HepG2 (cell line): ENCODE measurements around the gene PYGO2. TPM values are rescaled to one million over a fixed set of nuclear protein-coding genes. Genes with fewer than 3 reads are reported as not detected.

Experiments used
- DPF2 ChIP-seq: sonication (generic); formaldehyde crosslinking; IDR thresholded peaks from 2 replicates; pipeline ENCODE4 v1.4.0; 2020; ENCODE audit warnings: mild to moderate bottlenecking, low read depth, missing genetic modification reagents, borderline replicate concordance
- MAFK ChIP-seq, 2 experiments: IDR thresholded peaks in 1 of 2; conservative IDR thresholded peaks in 1 of 2; 2 replicates each; pipeline ENCODE4 v1.6.1; 2011; ENCODE audit warnings: improper control_type of control experiment in 2 of 2, low read length in 2 of 2
- RXRB ChIP-seq: IDR thresholded peaks from 2 replicates; pipeline ENCODE4 v1.6.1; 2016; ENCODE audit warnings: borderline replicate concordance, missing genetic modification reagents, missing compliant biosample characterization
- SAP130 ChIP-seq: IDR thresholded peaks from 2 replicates; pipeline ENCODE4 v1.6.1; 2016; ENCODE audit warnings: low read depth
- SMAD3 ChIP-seq: sonication (generic); formaldehyde crosslinking; IDR thresholded peaks from 2 replicates; pipeline ENCODE4 v1.4.0; 2020; ENCODE audit warnings: missing genetic modification reagents
- SUZ12 ChIP-seq: fragments of 150-350 bp; IDR thresholded peaks from 2 replicates; pipeline ENCODE4 v1.6.1; 2014; ENCODE audit warnings: low read depth, low read length
- ZBTB7A ChIP-seq: sonication (generic); formaldehyde crosslinking; IDR thresholded peaks from 2 replicates; pipeline ENCODE4 v1.8.0; 2022; ENCODE audit warnings: mild to moderate bottlenecking, missing genetic modification reagents
- ZMYM4 ChIP-seq: sonication (generic); formaldehyde crosslinking; IDR thresholded peaks from 2 replicates; pipeline ENCODE4 v1.8.1; 2023; ENCODE audit warnings: mild to moderate bottlenecking, missing genetic modification reagents
- ZNF160 ChIP-seq: sonication (generic); formaldehyde crosslinking; IDR thresholded peaks from 2 replicates; pipeline ENCODE4 v1.8.0; 2022; ENCODE audit warnings: mild to moderate bottlenecking, inconsistent platforms, missing genetic modification reagents
- ZNF274 ChIP-seq: sonication (generic); formaldehyde crosslinking; IDR thresholded peaks from 2 replicates; pipeline ENCODE4 v1.5.1; 2020; ENCODE audit warnings: mild to moderate bottlenecking, missing genetic modification reagents
- polyA plus RNA-seq, 8 experiments: library from polyadenylated mRNA; depleted of rRNA in 3 of 8; stranded (reverse) in 7 of 8; unstranded in 1 of 8; fragments of >200 nt; fragmentation: Illumina TruSeq in 4 of 8; extraction: Trizol in 4 of 8; gene quantifications; 2 replicates each; pipeline versions ENCODE4 v1.2.1 to v1.2.3, GENCODE V29; 2011 to 2016; ENCODE audit warnings: low read depth in 4 of 8, missing spikeins in 1 of 8, mixed read lengths in 1 of 8; ENCODE audit not compliant: insufficient read depth in 1 of 8
- total RNA-seq, 5 experiments: library from RNA; depleted of rRNA; stranded (reverse); fragments of >200 nt; fragmentation: Illumina TruSeq; extraction: Trizol; gene quantifications; 2 replicates each; pipeline ENCODE4 v1.2.3, GENCODE V29; 2016; ENCODE audit warnings: low read depth in 1 of 5
- TF ChIP-seq, protein P1 (sequence below): IDR thresholded peaks from 2 replicates; pipeline ENCODE4 v1.6.1; 2016; ENCODE audit warnings: control low read depth
- TF ChIP-seq, protein P2 (sequence below): sonication (generic); formaldehyde crosslinking; IDR thresholded peaks from 2 replicates; pipeline ENCODE4 v1.4.0; 2020; ENCODE audit warnings: mild to moderate bottlenecking, missing genetic modification reagents
- TF ChIP-seq, protein P3 (sequence below): IDR thresholded peaks from 2 replicates; pipeline ENCODE4 v1.6.1; 2012; ENCODE audit warnings: inconsistent platforms
- TF ChIP-seq, protein P4 (sequence below): sonication (generic); formaldehyde crosslinking; IDR thresholded peaks from 2 replicates; pipeline ENCODE4 v1.4.0; 2020; ENCODE audit warnings: missing genetic modification reagents
- TF ChIP-seq, protein P5 (sequence below): sonication (generic); formaldehyde crosslinking; IDR thresholded peaks from 2 replicates; pipeline ENCODE4 v1.4.0; 2020; ENCODE audit warnings: missing genetic modification reagents
- TF ChIP-seq, protein P6 (sequence below): IDR thresholded peaks from 2 replicates; pipeline ENCODE4 v1.6.1; 2012; ENCODE audit warnings: low read depth, low read length, improper control_type of control experiment

PYGO2 gene
- total and polyA plus RNA-seq, 2 of the 13 experiments (the other 11 are each of a cell fraction or from before 2014, with no cell fraction given): 20.3 to 21.8 TPM

DNA sequence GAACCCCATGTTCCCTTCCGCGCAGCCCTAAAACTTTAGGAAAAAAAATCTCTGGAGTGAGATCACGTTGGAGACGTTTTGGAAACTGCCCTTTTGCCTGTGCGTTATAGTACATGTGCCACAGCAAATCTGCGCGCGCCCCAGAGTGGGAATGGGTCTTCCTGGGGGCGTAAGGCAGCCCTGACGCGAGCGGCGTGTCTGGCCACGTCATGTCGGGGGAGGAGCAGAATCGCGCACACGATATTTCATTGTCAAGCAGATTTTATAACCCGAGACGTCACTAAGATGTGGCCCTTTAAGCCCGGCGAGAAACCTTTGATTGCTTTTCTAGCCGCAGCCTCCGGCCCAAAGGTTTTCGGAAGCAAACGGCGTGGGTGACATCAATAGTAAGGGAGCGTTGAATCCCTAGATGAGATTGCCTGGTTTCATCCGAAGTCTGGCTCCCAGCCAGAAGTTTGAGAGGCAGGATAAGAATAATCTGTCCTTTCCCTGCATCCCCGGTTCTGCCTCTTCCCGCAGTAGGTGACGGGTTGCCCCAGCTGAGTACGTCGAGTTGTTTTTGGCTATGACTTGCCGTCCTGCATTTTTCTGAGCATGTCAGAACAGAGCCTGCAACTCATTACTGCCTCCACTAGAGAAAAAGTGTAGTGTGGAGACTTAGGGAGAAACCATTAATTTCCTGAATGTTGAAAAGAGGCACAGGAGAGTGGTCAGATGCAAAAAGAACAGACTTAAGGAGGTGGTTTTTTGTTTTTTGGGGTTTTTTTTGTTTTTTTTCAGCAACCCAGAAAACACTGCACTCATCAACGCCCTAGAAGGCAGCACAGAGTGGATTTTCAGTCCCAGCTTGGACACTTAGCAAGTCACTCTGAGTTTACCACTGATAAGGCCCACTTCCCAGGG is 24.2 kb downstream of the PYGO2 start (continued):
- TF ChIP-seq, protein P1, sequence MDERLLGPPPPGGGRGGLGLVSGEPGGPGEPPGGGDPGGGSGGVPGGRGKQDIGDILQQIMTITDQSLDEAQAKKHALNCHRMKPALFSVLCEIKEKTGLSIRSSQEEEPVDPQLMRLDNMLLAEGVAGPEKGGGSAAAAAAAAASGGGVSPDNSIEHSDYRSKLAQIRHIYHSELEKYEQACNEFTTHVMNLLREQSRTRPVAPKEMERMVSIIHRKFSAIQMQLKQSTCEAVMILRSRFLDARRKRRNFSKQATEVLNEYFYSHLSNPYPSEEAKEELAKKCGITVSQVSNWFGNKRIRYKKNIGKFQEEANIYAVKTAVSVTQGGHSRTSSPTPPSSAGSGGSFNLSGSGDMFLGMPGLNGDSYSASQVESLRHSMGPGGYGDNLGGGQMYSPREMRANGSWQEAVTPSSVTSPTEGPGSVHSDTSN (CRISPR knock-in tag): no peak
- TF ChIP-seq ZNF160 (CRISPR knock-in tag) (no peak), ZMYM4 (CRISPR knock-in tag) (no peak), DPF2 (CRISPR knock-in tag) (no peak), RXRB (CRISPR knock-in tag) (no peak), SMAD3 (CRISPR knock-in tag) (0 out of 2 replicates have a peak, but pooled peaks have one; percentile 19), ZBTB7A (CRISPR knock-in tag) (no peak), MAFK (conservative IDR thresholded peaks at IDR 0.05 in 1 of 2, IDR thresholded peaks at IDR 0.05 in 1 of 2; ENCODE audit: low read length in 2 of 2) (0 out of 4 replicates have a peak, but pooled peaks have one; percentile 6 to 24), SAP130 (CRISPR knock-in tag) (0 out of 2 replicates have a peak, but pooled peaks have one; percentile 17), SUZ12 (no peak), ZNF274 (no peak)
- TF ChIP-seq, protein P2, sequence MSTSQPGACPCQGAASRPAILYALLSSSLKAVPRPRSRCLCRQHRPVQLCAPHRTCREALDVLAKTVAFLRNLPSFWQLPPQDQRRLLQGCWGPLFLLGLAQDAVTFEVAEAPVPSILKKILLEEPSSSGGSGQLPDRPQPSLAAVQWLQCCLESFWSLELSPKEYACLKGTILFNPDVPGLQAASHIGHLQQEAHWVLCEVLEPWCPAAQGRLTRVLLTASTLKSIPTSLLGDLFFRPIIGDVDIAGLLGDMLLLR (CRISPR knock-in tag): no peak
- TF ChIP-seq, protein P3, sequence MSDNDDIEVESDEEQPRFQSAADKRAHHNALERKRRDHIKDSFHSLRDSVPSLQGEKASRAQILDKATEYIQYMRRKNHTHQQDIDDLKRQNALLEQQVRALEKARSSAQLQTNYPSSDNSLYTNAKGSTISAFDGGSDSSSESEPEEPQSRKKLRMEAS: no peak
- TF ChIP-seq, protein P4, sequence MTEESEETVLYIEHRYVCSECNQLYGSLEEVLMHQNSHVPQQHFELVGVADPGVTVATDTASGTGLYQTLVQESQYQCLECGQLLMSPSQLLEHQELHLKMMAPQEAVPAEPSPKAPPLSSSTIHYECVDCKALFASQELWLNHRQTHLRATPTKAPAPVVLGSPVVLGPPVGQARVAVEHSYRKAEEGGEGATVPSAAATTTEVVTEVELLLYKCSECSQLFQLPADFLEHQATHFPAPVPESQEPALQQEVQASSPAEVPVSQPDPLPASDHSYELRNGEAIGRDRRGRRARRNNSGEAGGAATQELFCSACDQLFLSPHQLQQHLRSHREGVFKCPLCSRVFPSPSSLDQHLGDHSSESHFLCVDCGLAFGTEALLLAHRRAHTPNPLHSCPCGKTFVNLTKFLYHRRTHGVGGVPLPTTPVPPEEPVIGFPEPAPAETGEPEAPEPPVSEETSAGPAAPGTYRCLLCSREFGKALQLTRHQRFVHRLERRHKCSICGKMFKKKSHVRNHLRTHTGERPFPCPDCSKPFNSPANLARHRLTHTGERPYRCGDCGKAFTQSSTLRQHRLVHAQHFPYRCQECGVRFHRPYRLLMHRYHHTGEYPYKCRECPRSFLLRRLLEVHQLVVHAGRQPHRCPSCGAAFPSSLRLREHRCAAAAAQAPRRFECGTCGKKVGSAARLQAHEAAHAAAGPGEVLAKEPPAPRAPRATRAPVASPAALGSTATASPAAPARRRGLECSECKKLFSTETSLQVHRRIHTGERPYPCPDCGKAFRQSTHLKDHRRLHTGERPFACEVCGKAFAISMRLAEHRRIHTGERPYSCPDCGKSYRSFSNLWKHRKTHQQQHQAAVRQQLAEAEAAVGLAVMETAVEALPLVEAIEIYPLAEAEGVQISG (CRISPR knock-in tag): no peak
- TF ChIP-seq, protein P5, sequence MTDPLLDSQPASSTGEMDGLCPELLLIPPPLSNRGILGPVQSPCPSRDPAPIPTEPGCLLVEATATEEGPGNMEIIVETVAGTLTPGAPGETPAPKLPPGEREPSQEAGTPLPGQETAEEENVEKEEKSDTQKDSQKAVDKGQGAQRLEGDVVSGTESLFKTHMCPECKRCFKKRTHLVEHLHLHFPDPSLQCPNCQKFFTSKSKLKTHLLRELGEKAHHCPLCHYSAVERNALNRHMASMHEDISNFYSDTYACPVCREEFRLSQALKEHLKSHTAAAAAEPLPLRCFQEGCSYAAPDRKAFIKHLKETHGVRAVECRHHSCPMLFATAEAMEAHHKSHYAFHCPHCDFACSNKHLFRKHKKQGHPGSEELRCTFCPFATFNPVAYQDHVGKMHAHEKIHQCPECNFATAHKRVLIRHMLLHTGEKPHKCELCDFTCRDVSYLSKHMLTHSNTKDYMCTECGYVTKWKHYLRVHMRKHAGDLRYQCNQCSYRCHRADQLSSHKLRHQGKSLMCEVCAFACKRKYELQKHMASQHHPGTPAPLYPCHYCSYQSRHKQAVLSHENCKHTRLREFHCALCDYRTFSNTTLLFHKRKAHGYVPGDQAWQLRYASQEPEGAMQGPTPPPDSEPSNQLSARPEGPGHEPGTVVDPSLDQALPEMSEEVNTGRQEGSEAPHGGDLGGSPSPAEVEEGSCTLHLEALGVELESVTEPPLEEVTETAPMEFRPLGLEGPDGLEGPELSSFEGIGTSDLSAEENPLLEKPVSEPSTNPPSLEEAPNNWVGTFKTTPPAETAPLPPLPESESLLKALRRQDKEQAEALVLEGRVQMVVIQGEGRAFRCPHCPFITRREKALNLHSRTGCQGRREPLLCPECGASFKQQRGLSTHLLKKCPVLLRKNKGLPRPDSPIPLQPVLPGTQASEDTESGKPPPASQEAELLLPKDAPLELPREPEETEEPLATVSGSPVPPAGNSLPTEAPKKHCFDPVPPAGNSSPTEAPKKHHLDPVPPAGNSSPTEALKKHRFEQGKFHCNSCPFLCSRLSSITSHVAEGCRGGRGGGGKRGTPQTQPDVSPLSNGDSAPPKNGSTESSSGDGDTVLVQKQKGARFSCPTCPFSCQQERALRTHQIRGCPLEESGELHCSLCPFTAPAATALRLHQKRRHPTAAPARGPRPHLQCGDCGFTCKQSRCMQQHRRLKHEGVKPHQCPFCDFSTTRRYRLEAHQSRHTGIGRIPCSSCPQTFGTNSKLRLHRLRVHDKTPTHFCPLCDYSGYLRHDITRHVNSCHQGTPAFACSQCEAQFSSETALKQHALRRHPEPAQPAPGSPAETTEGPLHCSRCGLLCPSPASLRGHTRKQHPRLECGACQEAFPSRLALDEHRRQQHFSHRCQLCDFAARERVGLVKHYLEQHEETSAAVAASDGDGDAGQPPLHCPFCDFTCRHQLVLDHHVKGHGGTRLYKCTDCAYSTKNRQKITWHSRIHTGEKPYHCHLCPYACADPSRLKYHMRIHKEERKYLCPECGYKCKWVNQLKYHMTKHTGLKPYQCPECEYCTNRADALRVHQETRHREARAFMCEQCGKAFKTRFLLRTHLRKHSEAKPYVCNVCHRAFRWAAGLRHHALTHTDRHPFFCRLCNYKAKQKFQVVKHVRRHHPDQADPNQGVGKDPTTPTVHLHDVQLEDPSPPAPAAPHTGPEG (CRISPR knock-in tag): no peak
- TF ChIP-seq, protein P6, sequence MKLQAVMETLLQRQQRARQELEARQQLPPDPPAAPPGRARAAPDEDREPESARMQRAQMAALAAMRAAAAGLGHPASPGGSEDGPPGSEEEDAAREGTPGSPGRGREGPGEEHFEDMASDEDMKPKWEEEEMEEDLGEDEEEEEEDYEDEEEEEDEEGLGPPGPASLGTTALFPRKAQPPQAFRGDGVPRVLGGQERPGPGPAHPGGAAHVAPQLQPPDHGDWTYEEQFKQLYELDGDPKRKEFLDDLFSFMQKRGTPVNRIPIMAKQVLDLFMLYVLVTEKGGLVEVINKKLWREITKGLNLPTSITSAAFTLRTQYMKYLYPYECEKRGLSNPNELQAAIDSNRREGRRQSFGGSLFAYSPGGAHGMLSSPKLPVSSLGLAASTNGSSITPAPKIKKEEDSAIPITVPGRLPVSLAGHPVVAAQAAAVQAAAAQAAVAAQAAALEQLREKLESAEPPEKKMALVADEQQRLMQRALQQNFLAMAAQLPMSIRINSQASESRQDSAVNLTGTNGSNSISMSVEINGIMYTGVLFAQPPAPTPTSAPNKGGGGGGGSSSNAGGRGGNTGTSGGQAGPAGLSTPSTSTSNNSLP: peak; percentile 72; the same call in 1 of the 2 replicates
